Loucy (cell line): Measurements from ENCODE around the gene RB1.

ENCODE experiments used
- CTCF ChIP-seq: fragments of 200-600 bp; sonication (generic); conservative IDR thresholded peaks from 2 replicates; pipeline ENCODE4 v1.5.1; 2014; ENCODE audit warnings: mild to moderate bottlenecking, antibody characterized with exemption, low read length
- EZH2phosphoT487 ChIP-seq: fragments of 200-600 bp; IDR thresholded peaks from 2 replicates; pipeline ENCODE4 v1.6.1; 2018; ENCODE audit warnings: antibody characterized with exemption, mild to moderate bottlenecking, moderate library complexity, borderline replicate concordance

- TF ChIP-seq CTCF (no peak), EZH2phosphoT487 (no peak)
Observed at GRCh38 chr13:48490241-48490640, 186.7 kb downstream of the RB1 start.
